Activated CD8-positive, alpha-beta T cell treated with anti-CD3 and anti-CD28 coated beads for 36 hours (primary cell): ENCODE results near the gene DHRS12. TPM values are rescaled to one million over a fixed set of nuclear protein-coding genes. Genes with fewer than 3 reads are reported as not detected.
A peak's percentile ranks its signal among the peaks of the same experiment; 100 is the strongest.

Experiments used
- ATAC-seq: fragments of 200-7000 bp; cut with Tn5 transposase; one replicate; pipeline ENCODE4 v1.10.0; 2021; ENCODE audit warnings: mild to moderate bottlenecking, moderate library complexity
- CTCF ChIA-PET: fragments of 350-600 bp; sonication (Branson Sonifier 250); formaldehyde crosslinking; loops from one replicate; lab custom pipeline; 2021; ENCODE audit warnings: antibody characterized with exemption; lab: Charles Lee
- POLR2A ChIA-PET: fragments of 350-600 bp; sonication (Branson Sonifier 250); formaldehyde crosslinking; loops from one replicate; lab custom pipeline; 2021; ENCODE audit warnings: antibody characterized with exemption; lab: Charles Lee
- DNase-seq: peaks from one replicate; pipeline ENCODE4 v3.0.0-alpha.2; 2020
- H3K27ac Mint-ChIP-seq: one replicate; pipeline ENCODE4 v1.8.0; 2021; ENCODE audit warnings: mild to moderate bottlenecking, mixed read lengths
- H3K27me3 Mint-ChIP-seq: one replicate; pipeline ENCODE4 v1.8.0; 2021; ENCODE audit warnings: mixed read lengths
- H3K36me3 Mint-ChIP-seq: one replicate; pipeline ENCODE4 v1.8.0; 2021; ENCODE audit warnings: low read depth, mixed read lengths
- H3K4me1 Mint-ChIP-seq: one replicate; pipeline ENCODE4 v1.8.0; 2021; ENCODE audit warnings: low read depth, mixed read lengths
- H3K4me3 Mint-ChIP-seq: one replicate; pipeline ENCODE4 v1.8.0; 2021; ENCODE audit warnings: mild to moderate bottlenecking, moderate library complexity, mixed read lengths
- H3K9me3 Mint-ChIP-seq: one replicate; pipeline ENCODE4 v1.8.0; 2021; ENCODE audit warnings: mixed read lengths
- intact Hi-C: fragments of 100-400 bp; cut with micrococcal nuclease; formaldehyde crosslinking; loops from one replicate; pipeline ENCODE4 v1.10.0; 2022
- total RNA-seq, 2 experiments: library from RNA; stranded (reverse); gene quantifications; one replicate each; pipeline ENCODE4 v1.2.3, GENCODE V29; 2021
- TF ChIP-seq, protein P1 (sequence below): fragments of 200-600 bp; IDR thresholded peaks from one replicate; pipeline ENCODE4 v1.8.0; 2022; ENCODE audit warnings: antibody characterized with exemption, mild to moderate bottlenecking

The DHRS12 gene
- total RNA-seq, 2 experiments from 2014 or later = 6.6 to 6.7 TPM

DNA sequence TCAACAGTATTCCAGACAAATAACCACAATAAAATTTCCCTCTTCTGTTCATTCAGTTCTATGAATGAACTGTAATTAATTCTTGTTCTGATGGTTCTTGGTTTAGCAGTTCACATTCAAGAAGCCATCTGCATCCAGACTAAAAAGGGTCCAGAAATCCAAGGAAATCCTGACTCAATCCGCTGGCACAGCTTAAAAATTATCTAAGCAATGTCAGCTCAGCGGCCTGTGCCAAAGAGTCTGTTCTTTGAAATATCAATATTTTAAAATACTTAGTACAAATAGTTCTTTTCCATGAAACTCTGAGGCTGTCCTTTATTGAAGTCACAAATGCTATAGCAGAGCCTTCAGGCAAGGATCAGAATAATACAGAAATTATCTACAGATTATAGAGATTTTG is 57.2 kb downstream of the DHRS12 start:
- no peaks in the 10 kb centered on the region for H3K4me1 Mint-ChIP-seq
- TF ChIP-seq, protein P1, sequence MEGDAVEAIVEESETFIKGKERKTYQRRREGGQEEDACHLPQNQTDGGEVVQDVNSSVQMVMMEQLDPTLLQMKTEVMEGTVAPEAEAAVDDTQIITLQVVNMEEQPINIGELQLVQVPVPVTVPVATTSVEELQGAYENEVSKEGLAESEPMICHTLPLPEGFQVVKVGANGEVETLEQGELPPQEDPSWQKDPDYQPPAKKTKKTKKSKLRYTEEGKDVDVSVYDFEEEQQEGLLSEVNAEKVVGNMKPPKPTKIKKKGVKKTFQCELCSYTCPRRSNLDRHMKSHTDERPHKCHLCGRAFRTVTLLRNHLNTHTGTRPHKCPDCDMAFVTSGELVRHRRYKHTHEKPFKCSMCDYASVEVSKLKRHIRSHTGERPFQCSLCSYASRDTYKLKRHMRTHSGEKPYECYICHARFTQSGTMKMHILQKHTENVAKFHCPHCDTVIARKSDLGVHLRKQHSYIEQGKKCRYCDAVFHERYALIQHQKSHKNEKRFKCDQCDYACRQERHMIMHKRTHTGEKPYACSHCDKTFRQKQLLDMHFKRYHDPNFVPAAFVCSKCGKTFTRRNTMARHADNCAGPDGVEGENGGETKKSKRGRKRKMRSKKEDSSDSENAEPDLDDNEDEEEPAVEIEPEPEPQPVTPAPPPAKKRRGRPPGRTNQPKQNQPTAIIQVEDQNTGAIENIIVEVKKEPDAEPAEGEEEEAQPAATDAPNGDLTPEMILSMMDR = no peak
- peaks cover 10% of the 10 kb centered on the region for H3K9me3 Mint-ChIP-seq
- no peak overlapping the region for H3K4me3 Mint-ChIP-seq
- no peaks in the 10 kb centered on the region for H3K27me3 Mint-ChIP-seq
- CTCF ChIA-PET = interaction anchor here (0.9 to 1.5 kb wide), 2 partner anchors 14 to 113 kb away, joined by 3 read pairs; no protein-coding TSS in a partner anchor
- no peak overlapping the region for H3K27ac Mint-ChIP-seq
- POLR2A ChIA-PET = no interaction called here
- peaks cover 37% of the 10 kb centered on the region for H3K36me3 Mint-ChIP-seq
- DNase-seq (no peak), ATAC-seq (no peak)
- intact Hi-C loops = no loop called here

DNA sequence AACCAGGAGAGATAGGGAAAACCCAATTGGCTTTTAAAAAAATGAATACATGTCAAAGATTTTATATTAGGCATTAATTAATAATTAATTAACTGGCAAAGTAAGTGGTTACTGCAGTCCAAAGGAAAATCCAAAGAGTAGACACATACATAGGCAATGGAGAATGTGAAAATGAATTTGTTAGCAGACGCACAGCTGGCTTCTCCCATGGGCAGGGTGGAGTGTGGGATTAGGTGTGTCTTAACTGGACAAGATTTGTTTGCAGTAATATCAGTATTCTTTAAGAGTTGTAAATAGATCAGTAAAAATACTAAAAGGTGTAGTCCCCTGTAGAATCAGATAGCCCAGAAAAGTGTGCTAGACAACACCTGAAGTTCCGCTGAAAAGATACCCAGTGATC is 58.7 kb downstream of the DHRS12 start:
- ATAC-seq (no peak), DNase-seq (no peak)
- Mint-ChIP-seq H3K9me3 (peaks cover 10% of the 10 kb centered on the region), H3K4me3 (no peak overlapping the region), H3K36me3 (peaks cover 40% of the 10 kb centered on the region), H3K27me3 (no peaks in the 10 kb centered on the region), H3K4me1 (peaks cover 7% of the 10 kb centered on the region), H3K27ac (no peak overlapping the region)
- ChIA-PET CTCF (interaction anchor here (1.6 kb wide), 1 partner anchor 9 kb away, joined by 3 read pairs; no protein-coding TSS in a partner anchor), POLR2A (no interaction called here)
- intact Hi-C loops = no loop called here
- TF ChIP-seq, protein P1 = no peak

DNA sequence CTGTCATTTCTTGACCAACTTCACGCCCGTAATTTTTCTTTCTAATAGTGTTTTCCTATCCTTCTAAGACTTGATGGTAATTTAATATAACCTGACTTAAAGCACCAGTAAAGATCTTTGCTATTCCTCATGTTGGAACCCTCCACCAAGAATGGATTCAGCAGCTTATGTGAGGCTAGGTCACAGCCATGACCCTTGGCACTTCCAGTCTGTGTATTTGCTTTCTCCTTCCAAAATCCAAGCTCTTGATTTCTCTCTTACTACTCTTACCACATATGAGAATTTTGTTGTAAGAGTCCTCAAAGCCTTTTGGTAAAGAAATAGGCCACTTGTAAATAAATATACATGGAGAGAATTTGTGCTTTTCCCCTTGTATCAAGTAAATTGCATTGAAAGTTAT is 61.4 kb downstream of the DHRS12 start:
- ATAC-seq (no peak), DNase-seq (no peak)
- Mint-ChIP-seq H3K9me3 (no peaks in the 10 kb centered on the region), H3K27me3 (no peaks in the 10 kb centered on the region), H3K27ac (no peak overlapping the region), H3K36me3 (peaks cover 43% of the 10 kb centered on the region), H3K4me1 (peaks cover 22% of the 10 kb centered on the region), H3K4me3 (no peak overlapping the region)
- intact Hi-C loops = no loop called here
- TF ChIP-seq, protein P1 = no peak
- CTCF ChIA-PET = interaction anchor here (1.0 to 1.5 kb wide), 4 partner anchors 16 to 55 kb away, joined by 3 to 9 read pairs (median 4); no protein-coding TSS in a partner anchor
- POLR2A ChIA-PET = interaction anchor here (1.2 kb wide), 1 partner anchor 10 kb away, joined by 3 read pairs; no protein-coding TSS in a partner anchor

DNA sequence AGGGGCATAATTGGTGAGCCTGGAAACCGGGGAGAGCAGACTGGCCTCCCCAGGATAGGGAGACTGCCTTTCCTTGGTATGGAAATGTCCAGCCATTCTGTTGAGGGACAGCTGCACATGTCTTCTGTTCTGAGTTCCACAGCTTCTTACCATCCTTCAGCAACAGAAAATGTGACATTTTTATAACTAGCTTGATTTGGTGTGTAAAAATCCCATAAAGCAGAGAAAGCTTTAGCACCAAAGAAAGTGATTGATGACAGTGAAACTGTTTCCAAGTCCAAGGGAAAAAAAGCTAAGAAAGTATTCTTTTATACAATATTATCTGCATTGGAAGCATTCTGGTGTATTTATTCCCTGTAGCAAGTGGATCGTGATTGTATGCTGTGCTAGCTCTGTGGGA is 61.9 kb downstream of the DHRS12 start:
- ATAC-seq = no peak
- ChIA-PET CTCF (interaction anchor here (1.0 to 1.5 kb wide), 4 partner anchors 8 to 56 kb away, joined by 3 to 9 read pairs (median 4); no protein-coding TSS in a partner anchor), POLR2A (interaction anchor here (1.2 kb wide), 1 partner anchor 9 kb away, joined by 3 read pairs; no protein-coding TSS in a partner anchor)
- H3K4me3 Mint-ChIP-seq = no peak overlapping the region
- no peaks in the 10 kb centered on the region for H3K9me3 Mint-ChIP-seq
- H3K27me3 Mint-ChIP-seq = no peaks in the 10 kb centered on the region
- intact Hi-C loops = no loop called here
- peaks cover 26% of the 10 kb centered on the region for H3K4me1 Mint-ChIP-seq
- peaks cover 42% of the 10 kb centered on the region for H3K36me3 Mint-ChIP-seq
- H3K27ac Mint-ChIP-seq = no peak overlapping the region
- no peak for DNase-seq
- TF ChIP-seq, protein P1 = no peak

DNA sequence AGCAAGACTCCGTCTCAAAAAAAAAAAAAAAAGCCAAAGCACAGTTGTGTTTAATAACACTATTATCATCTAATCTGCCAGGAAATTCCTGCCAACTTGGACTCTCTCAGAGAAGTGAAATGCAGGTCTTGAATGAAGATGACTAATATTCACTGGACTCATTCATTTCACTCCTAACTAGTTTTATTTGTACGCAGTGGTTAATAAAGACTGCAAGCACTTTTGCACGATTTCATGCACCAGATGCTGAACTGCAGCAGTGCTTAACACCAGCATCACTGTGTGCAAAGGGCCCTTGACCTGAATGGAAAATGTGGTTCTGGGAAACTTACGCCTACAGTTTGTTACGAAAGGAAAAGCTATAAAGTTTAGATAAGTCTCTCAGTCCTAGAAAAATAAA is 63.3 kb downstream of the DHRS12 start:
- Mint-ChIP-seq H3K4me1 (peaks cover 28% of the 10 kb centered on the region), H3K27me3 (no peaks in the 10 kb centered on the region), H3K27ac (peak overlapping the region; percentile 52), H3K4me3 (no peak overlapping the region), H3K9me3 (no peaks in the 10 kb centered on the region), H3K36me3 (peaks cover 35% of the 10 kb centered on the region)
- ATAC-seq (no peak), DNase-seq (peak; percentile 10)
- ChIA-PET POLR2A (interaction anchor here (0.9 kb wide), 1 partner anchor 287 kb away, joined by 3 read pairs; no protein-coding TSS in a partner anchor), CTCF (interaction anchor here (1.0 to 1.3 kb wide), 2 partner anchors 9 to 18 kb away, joined by 3 read pairs; no protein-coding TSS in a partner anchor)
- TF ChIP-seq, protein P1 = no peak
- intact Hi-C loops = no loop called here
